Measurements from ENCODE around the gene RNF167. TPM values are rescaled to one million over a fixed set of nuclear protein-coding genes. Genes with fewer than 3 reads are reported as not detected.

Gene RNF167
- total RNA-seq, 1 experiment from 2014 or later, result 105 TPM

DNA sequence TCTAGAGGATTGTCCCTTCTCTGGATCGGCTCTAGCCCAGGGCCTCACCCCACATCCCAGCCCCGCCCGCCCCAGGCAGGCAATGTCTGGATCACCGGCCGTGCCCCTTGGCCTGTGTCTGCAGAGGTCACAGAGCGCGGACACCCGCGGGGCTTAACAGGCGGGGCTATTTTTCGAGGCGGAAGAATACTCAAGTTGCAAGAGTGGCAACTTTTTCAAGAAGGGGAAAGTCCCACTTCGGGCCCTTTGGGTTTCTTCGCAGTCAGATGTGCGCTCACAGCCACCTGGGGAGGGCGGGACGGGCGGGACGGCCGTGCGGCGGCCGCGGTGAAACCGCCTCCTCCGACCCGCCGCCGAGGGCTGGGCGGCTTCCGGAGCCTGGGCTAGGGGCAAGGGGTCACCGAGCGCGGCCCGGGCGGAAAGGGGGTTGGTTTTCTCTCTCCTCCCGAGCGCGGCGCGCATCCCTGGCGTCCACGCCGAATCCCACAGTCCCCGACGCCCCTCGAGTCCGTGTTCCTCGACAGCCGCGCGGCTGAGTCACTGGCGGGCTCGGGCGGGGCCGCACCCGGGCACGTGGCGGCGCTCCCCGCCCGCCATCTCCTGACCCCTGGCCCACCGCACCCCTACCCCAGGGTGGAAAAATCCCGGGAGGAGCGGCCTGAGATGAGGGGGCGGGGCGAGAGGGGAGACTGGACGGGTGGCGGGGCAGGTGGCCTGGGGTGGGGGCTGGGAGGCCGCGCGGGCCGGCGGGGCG lies 9.4 kb downstream of the RNF167 start (continued):
- TF ChIP-seq POLR2A (IDR thresholded peaks at IDR 0.05; ENCODE audit: borderline replicate concordance, extremely low read depth, insufficient read depth, insufficient read length), result no peak
- no peak for TF ChIP-seq YY1 (IDR thresholded peaks at IDR 0.05; ENCODE audit: extremely low read depth, insufficient replicate concordance, low read depth, low read length)
- no peak for TF ChIP-seq RAD21 (IDR thresholded peaks at IDR 0.05; ENCODE audit: low read depth)
- TF ChIP-seq EZH2phosphoT487 (IDR thresholded peaks at IDR 0.05; ENCODE audit: borderline replicate concordance), result no peak
- no peak for TF ChIP-seq EGR1 (IDR thresholded peaks at IDR 0.05; ENCODE audit: low read depth)

DNA sequence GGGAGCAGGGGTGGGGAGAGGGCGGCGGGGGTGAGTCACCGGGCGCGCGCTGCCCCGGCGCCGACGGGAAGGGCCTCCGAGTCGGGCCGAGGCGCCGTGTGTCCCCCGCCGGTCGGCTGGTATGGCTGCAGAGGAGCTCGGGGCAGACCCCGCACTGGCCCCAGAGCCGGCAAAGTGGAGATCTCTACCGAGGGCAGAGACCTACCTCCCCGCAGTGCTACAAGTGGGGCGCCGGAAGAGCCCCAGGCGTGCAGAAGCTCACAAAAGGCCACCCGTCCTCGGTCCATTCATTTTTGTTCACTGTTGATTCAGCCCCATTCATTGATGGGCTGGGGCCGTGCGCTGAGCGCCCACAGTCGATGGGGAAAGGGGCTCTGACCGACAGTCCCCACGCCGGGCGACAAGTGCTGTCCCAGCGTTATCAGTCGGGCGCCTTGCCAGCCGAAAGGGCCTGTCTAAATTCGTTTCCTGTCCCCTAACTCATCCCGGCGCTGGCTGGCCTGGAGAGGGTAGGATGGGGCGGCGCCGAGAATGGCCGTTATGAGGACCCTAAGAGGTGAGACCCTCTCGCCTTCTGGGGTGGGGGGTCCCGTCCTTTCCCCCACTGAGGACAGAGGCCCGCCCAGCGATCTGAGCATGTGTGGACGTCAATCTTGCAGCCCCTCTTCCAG lies 10.1 kb downstream of the RNF167 start:
- intact Hi-C loops (cut with micrococcal nuclease), result loop anchor here (1.0 kb wide), 1 partner anchor 17 kb away; the partner anchor contains the start of gene SPAG7
- Histone ChIP-seq H3K4me2 (ENCODE audit: low read length) (peak overlapping the region; percentile 100), H4K20me1 (ENCODE audit: insufficient read depth) (peaks cover 12% of the 10 kb centered on the region; the same call in 1 of the 2 replicates), H3K27ac (ENCODE audit: low read depth, low read length) (peak overlapping the region; percentile 99), H3K79me2 (ENCODE audit: insufficient read depth, low read length) (peaks cover 43% of the 10 kb centered on the region), H3K4me1 (ENCODE audit: control insufficient read depth in 1 of 2, insufficient read depth in 2 of 2, low read length in 2 of 2) (peaks cover 29 to 63% of the 10 kb centered on the region in 2 experiments), H2AFZ (ENCODE audit: low read depth, low read length, poor library complexity, severe bottlenecking) (no peak overlapping the region), H3K9me2 (ENCODE audit: insufficient read depth) (no peaks in the 10 kb centered on the region), H3K9me3 (ENCODE audit: control insufficient read depth in 1 of 2, insufficient read depth in 1 of 2, low read depth in 1 of 2, low read length in 2 of 2) (no peaks in the 10 kb centered on the region), H3K4me3 (replicated peaks in 1 of 2; ENCODE audit: low read depth in 1 of 2, low read length in 2 of 2) (peak overlapping the region; percentile 96 to 97), H3K36me3 (ENCODE audit: control insufficient read depth in 1 of 2, insufficient read depth in 2 of 2, low read length in 2 of 2) (peaks cover 4 to 15% of the 10 kb centered on the region in 2 experiments; a peak in 2 of 4 replicates), H3K9ac (ENCODE audit: low read length) (peak overlapping the region; percentile 97), H3K27me3 (ENCODE audit: insufficient read depth, low read length) (no peaks in the 10 kb centered on the region)
- POLR2A ChIA-PET, result interaction anchor here (3.0 kb wide), 1 partner anchor 17 kb away, joined by 22 read pairs; the partner anchor contains the start of gene SPAG7
- peak; percentile 54; the same call in 1 of the 2 replicates for TF ChIP-seq ZFX (IDR thresholded peaks at IDR 0.05)
- no peak for TF ChIP-seq RAD21 (IDR thresholded peaks at IDR 0.05; ENCODE audit: low read depth)
- peak; percentile 41 for TF ChIP-seq POLR2AphosphoS5 (IDR thresholded peaks at IDR 0.05; ENCODE audit: low read depth, low read length)
- peak; percentile 13 for TF ChIP-seq POLR2A (IDR thresholded peaks at IDR 0.05; ENCODE audit: borderline replicate concordance, extremely low read depth, insufficient read depth, insufficient read length)
- DNase-seq (ENCODE audit: low read depth, low spot score) (no peak), ATAC-seq (peak; percentile 0; the same call in 1 of the 2 replicates)
- CTCF ChIA-PET, result no interaction called here
- TSS peak; percentile 81 for BruUV-seq (replicated peaks)
- RAD21 ChIA-PET (ENCODE audit: low non-redundant PET in 1 of 2, low total read pairs in 2 of 2, uncharacterized antibody in 2 of 2, unreplicated experiment in 2 of 2), result no interaction called here
